NT2/D1 (cell line): Measurements from ENCODE around the gene NDUFA7.

Source experiments
- YY1 ChIP-seq: IDR thresholded peaks from 2 replicates; pipeline ENCODE4 v1.6.1; 2011; ENCODE audit not compliant: insufficient read length, insufficient read depth
- ZNF274 ChIP-seq: IDR thresholded peaks from 2 replicates; pipeline ENCODE4 v1.6.1; 2011; ENCODE audit warnings: mild to moderate bottlenecking, low read depth, low read length

DNA sequence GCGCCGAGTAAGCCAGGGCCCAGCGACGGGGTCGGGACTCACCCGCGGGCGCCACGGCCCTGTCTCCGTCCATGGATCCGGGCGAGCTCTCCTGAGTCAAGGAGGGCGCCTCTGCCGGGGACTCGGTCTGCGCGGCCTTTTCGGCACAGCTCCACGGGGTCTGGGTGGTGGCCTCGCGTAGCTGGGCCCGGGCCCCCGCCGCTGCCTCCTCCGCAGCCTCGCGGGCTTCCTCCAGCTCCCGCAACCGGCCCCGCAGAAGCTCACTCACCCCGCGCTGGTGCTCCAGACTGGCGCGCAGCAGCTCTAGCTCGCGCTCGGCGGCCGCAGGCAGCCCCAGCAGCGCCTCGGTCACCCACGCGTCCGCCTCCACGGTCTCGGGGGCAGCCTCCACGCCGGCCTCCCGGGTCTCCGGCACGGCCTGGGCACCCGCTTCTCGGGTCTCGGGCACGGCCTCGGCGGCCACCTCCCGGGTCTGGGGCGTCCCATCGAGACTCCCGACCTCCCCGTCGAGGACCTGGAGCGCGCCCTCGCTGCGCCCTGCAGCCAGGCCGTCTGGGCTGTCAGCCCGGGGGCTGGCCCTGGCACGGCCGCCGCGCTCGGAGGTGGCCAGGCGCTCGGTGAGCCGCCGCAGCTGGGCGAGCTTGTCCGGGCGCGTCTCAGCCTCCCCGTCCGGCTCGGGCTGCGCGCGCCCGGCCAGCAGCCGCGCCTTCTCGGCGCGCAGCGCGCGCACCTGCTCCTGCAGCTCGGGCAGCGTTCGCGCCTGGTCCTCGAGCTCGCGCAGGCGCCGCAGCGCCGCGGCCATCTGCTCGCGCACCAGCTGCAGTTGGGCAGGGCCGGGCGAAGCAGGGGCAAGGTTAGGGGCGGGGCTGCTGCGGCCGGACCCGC, 13.5 kb upstream of the NDUFA7 start:
- TF ChIP-seq ZNF274, result no peak
- TF ChIP-seq YY1, result no peak
